CD8-positive, alpha-beta memory T cell (primary cell): ENCODE results near the gene EPS15. TPM values are rescaled to one million over a fixed set of nuclear protein-coding genes. Genes with fewer than 3 reads are reported as not detected.
"Not testable (repeated sequence)": the region's sequence is repeated elsewhere in the genome, so short reads cannot be mapped to it uniquely, and the experiment has no call there.

Experiments used
- CTCF ChIA-PET: fragments of 350-600 bp; sonication (Branson Sonifier 250); formaldehyde crosslinking; loops from one replicate; lab custom pipeline; 2021; ENCODE audit warnings: antibody characterized with exemption; lab: Charles Lee
- POLR2A ChIA-PET: fragments of 350-600 bp; sonication (Branson Sonifier 250); formaldehyde crosslinking; loops from one replicate; lab custom pipeline; 2021; ENCODE audit warnings: antibody characterized with exemption; lab: Charles Lee
- DNase-seq, 5 donors: peaks; one replicate each; pipeline versions ENCODE4 v3.0.0 to v3.0.0-alpha.2; 2020 to 2022; ENCODE audit warnings: mixed read lengths in 1 of 5
- H3K27ac ChIP-seq: one replicate; pipeline ENCODE4 v1.7.0; 2013; ENCODE audit warnings: low read depth, mild to moderate bottlenecking, low read length, moderate library complexity
- H3K27me3 ChIP-seq: 2 replicates; pipeline ENCODE4 v1.7.0; 2013; ENCODE audit warnings: low read length, mild to moderate bottlenecking; ENCODE audit not compliant: insufficient read depth, poor library complexity, severe bottlenecking
- H3K36me3 ChIP-seq: 2 replicates; pipeline ENCODE4 v1.7.0; 2013; ENCODE audit warnings: mild to moderate bottlenecking, low read length, moderate library complexity; ENCODE audit not compliant: insufficient read depth
- H3K4me1 ChIP-seq: 2 replicates; pipeline ENCODE4 v1.7.0; 2013; ENCODE audit warnings: mild to moderate bottlenecking, low read length, moderate library complexity; ENCODE audit not compliant: insufficient read depth
- H3K4me3 ChIP-seq: 2 replicates; pipeline ENCODE4 v1.7.0; 2013; ENCODE audit warnings: mild to moderate bottlenecking, low read length
- H3K9me3 ChIP-seq: 2 replicates; pipeline ENCODE4 v1.7.0; 2013; ENCODE audit warnings: mild to moderate bottlenecking, low read length
- H3K27ac Mint-ChIP-seq, 8 donors: one replicate each; pipeline ENCODE4 v1.8.0; 2020 to 2021; ENCODE audit warnings: mixed read lengths in 8 of 8, mild to moderate bottlenecking in 6 of 8, inconsistent platforms in 3 of 8, moderate library complexity in 3 of 8
- H3K27me3 Mint-ChIP-seq, 2 donors: one replicate each; pipeline ENCODE4 v1.8.0; 2020 to 2021; ENCODE audit warnings: mixed read lengths in 2 of 2, mild to moderate bottlenecking in 1 of 2, moderate library complexity in 1 of 2
- H3K36me3 Mint-ChIP-seq, 3 donors: one replicate each; pipeline ENCODE4 v1.8.0; 2020 to 2021; ENCODE audit warnings: mixed read lengths in 3 of 3, inconsistent platforms in 1 of 3, mild to moderate bottlenecking in 1 of 3
- H3K4me1 Mint-ChIP-seq, 3 donors: one replicate each; pipeline ENCODE4 v1.8.0; 2020 to 2021; ENCODE audit warnings: mixed read lengths in 3 of 3, inconsistent platforms in 1 of 3, mild to moderate bottlenecking in 1 of 3
- H3K4me3 Mint-ChIP-seq, 7 donors: one replicate each; pipeline ENCODE4 v1.8.0; 2020 to 2021; ENCODE audit warnings: mixed read lengths in 7 of 7, mild to moderate bottlenecking in 6 of 7, moderate library complexity in 4 of 7, inconsistent platforms in 2 of 7
- H3K9me3 Mint-ChIP-seq, 5 donors: one replicate each; pipeline ENCODE4 v1.8.0; 2020 to 2022; ENCODE audit warnings: mixed read lengths in 5 of 5, mild to moderate bottlenecking in 3 of 5, moderate library complexity in 2 of 5, inconsistent platforms in 1 of 5
- polyA plus RNA-seq: library from polyadenylated mRNA; unstranded; fragments of 300-500 nt; fragmentation: Illumina TruSeq; gene quantifications from one replicate; pipeline ENCODE4 v1.2.3, GENCODE V29; 2021
- total RNA-seq, 2 experiments: library from RNA; stranded (reverse); gene quantifications; one replicate each; pipeline ENCODE4 v1.2.3, GENCODE V29; 2021

Gene EPS15
- total and polyA plus RNA-seq, 3 experiments from 2014 or later: 59.6 to 112 (median 108) TPM

DNA sequence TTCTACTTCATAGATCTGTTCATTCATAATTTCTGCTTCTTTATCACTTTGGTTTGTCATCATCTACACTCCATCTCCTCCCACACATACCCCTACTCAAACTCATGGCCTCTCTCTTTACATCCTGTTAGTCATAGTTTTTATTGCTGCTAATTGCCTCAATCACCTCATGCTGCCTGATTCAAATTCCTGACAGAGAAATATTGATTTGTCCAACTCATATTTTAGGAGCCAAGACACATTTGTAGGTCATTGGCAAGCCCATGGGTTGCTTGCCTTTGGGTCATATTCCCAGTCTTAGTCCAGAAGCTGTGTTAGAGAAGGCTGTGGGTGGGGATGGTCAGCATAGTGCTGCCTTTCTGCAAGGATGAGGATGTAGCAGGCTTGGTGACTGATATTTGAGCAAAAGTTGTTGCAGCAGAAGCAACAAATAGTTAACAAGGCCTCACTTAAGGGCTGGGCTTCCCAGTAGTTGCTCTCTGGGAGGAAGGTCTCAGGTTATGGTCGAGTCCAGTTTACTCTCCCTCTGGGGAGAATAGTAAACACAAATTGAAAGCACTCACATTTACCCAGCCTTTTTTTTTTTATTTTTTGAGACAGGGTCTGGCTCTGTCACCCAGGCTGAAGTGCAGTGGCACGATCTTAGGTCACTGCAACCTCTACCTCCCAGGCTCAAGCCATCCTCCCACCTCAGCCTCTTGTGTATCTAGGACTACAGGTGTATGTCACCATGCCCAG lies 22.4 kb upstream of the EPS15 start:
- no peak overlapping the region for H3K4me3 Mint-ChIP-seq
- Histone ChIP-seq H3K4me3 (no peak overlapping the region), H3K27ac (no peak overlapping the region), H3K9me3 (no peaks in the 10 kb centered on the region), H3K4me1 (no peaks in the 10 kb centered on the region), H3K36me3 (no peaks in the 10 kb centered on the region), H3K27me3 (no peaks in the 10 kb centered on the region)
- H3K27me3 Mint-ChIP-seq: no peaks in the 10 kb centered on the region
- H3K4me1 Mint-ChIP-seq: no peaks in the 10 kb centered on the region
- H3K27ac Mint-ChIP-seq: peak overlapping the region in 1 of 8 donors; percentile 11
- H3K36me3 Mint-ChIP-seq: no peaks in the 10 kb centered on the region
- POLR2A ChIA-PET: no interaction called here
- H3K9me3 Mint-ChIP-seq: peaks cover 0 to under 1% (median 0%) of the 10 kb centered on the region in 5 donors
- no peak for DNase-seq
- CTCF ChIA-PET: no interaction called here

DNA sequence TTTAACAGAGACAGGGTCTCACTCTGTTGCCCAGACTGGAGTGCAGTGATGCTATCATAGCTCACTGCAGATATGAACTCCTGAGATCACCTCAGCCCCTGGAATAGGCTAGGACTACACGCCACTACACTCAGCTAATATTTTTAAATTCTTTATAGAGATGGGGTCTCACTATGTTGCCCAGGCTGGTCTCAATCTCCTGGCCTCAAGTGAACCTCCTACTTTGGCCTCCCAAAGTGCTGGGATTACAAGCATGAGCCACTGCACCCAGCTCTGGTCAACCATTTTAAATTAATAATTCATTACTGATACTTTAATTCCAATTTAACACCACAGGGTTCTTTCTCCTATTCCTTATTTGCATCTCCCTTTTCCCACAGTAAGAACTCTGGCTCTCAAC lies 18.5 kb upstream of the EPS15 start:
- ChIA-PET POLR2A (no interaction called here), CTCF (interaction anchor here (0.9 kb wide), 1 partner anchor 41 kb away, joined by 3 read pairs; no protein-coding TSS in a partner anchor)
- H3K4me3 Mint-ChIP-seq: no peak overlapping the region
- H3K27ac Mint-ChIP-seq: peak overlapping the region in 1 of 8 donors; percentile 17
- Histone ChIP-seq H3K9me3 (no peaks in the 10 kb centered on the region), H3K27ac (no peak overlapping the region), H3K4me1 (no peaks in the 10 kb centered on the region), H3K4me3 (no peak overlapping the region), H3K27me3 (no peaks in the 10 kb centered on the region), H3K36me3 (no peaks in the 10 kb centered on the region)
- no peaks in the 10 kb centered on the region for H3K27me3 Mint-ChIP-seq
- H3K9me3 Mint-ChIP-seq: no peaks in the 10 kb centered on the region
- H3K36me3 Mint-ChIP-seq: no peaks in the 10 kb centered on the region
- H3K4me1 Mint-ChIP-seq: peaks cover 8 to 14% (median 10%) of the 10 kb centered on the region in 3 donors
- DNase-seq: no peak

DNA sequence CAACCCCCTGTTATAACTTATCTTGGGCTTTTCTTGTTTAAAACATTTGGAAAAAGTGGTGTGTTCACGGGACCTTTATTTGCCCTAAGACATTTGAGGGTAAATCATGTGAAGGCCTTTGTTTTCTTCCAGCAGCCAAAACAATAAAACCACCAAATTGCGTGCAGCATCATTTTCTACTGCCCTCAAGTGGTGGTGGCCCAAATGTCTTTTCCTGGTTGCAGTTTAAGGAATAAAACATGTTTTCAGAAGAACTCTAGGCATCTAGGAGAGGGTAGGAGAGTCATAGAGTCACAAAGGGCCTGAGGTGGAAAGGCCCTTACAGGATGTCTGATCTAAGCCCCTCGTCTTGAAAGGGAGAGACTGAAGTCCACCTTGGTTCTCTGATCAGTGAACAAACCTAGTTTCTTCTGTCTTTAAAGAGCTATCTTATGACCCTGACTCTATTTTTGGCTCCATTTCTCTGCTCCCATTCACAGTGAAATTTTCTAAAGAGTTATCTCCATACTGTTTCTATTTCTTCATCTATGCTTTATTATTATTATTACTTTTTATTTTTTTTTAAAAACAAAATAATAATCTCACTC lies 16.0 kb upstream of the EPS15 start:
- Mint-ChIP-seq H3K27ac (peak overlapping the region in 7 of 8 donors; percentile 34 to 87 (median 73)), H3K36me3 (peaks cover 0 to under 1% (median 0%) of the 10 kb centered on the region in 3 donors), H3K9me3 (no peaks in the 10 kb centered on the region), H3K27me3 (no peaks in the 10 kb centered on the region), H3K4me3 (peak overlapping the region in 1 of 7 donors; percentile 52), H3K4me1 (peaks cover 8 to 14% (median 10%) of the 10 kb centered on the region in 3 donors)
- ChIA-PET POLR2A (no interaction called here), CTCF (interaction anchor here (0.6 to 2.5 kb wide), 10 partner anchors 8 to 1090 kb away, joined by 3 to 14 read pairs (median 4); partner anchors contain the start of gene EPS15)
- no peak overlapping the region for H3K27ac ChIP-seq
- no peaks in the 10 kb centered on the region for H3K9me3 ChIP-seq
- peak; percentile 12 to 67 (median 15) for DNase-seq
- no peak overlapping the region for H3K4me3 ChIP-seq
- H3K4me1 ChIP-seq: no peaks in the 10 kb centered on the region
- no peaks in the 10 kb centered on the region for H3K27me3 ChIP-seq
- no peaks in the 10 kb centered on the region for H3K36me3 ChIP-seq

DNA sequence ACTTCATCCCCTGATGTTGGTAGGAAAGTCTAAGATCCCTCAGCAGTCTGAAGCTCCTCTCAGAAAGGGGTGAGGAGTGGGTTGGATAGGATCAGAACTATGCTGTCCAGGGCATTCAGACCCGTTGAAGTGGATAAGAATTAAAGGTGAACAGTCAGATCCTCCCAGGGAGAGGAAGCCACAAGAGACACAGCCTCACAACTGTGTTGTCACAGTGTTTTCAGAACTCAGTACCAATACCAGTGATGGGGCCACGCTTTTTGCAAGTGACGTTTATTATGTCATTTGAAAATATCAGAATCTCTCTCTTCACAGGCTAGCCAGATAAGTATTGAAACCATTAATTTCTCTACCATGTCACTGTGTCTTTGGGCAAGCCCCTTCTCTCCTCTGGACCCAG lies 15.4 kb upstream of the EPS15 start:
- DNase-seq: no peak
- Mint-ChIP-seq H3K27ac (peak overlapping the region in 7 of 8 donors; percentile 41 to 87 (median 73)), H3K36me3 (peaks cover 0 to 2% (median 0%) of the 10 kb centered on the region in 3 donors), H3K27me3 (no peaks in the 10 kb centered on the region), H3K4me1 (peaks cover 8 to 14% (median 10%) of the 10 kb centered on the region in 3 donors), H3K9me3 (no peaks in the 10 kb centered on the region), H3K4me3 (peak overlapping the region in 1 of 7 donors; percentile 52)
- Histone ChIP-seq H3K4me1 (no peaks in the 10 kb centered on the region), H3K27ac (no peak overlapping the region), H3K36me3 (no peaks in the 10 kb centered on the region), H3K9me3 (no peaks in the 10 kb centered on the region), H3K4me3 (no peak overlapping the region), H3K27me3 (no peaks in the 10 kb centered on the region)
- POLR2A ChIA-PET: no interaction called here
- CTCF ChIA-PET: interaction anchor here (1.3 to 2.5 kb wide), 4 partner anchors 13 to 106 kb away, joined by 3 to 14 read pairs (median 8); partner anchors contain the start of gene EPS15

DNA sequence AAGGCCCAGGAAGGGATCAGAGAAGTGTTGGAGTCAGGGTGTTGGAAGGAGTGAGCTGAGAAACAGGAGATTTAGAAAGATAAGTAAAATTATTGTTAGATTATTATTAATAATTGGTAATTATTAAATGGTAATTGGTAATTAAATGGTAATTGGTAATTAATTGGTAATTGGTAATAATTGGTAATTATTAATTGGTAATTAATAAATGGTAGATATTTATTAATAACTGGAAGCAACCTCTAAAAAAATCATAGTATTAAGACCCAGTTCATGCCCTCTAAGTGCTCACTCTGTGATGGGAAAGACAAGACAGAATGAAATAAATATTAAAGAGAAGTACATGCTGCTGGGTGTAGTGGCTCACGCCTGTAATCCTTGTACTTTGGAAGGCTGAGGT lies 13.8 kb upstream of the EPS15 start:
- Mint-ChIP-seq H3K9me3 (no peaks in the 10 kb centered on the region), H3K36me3 (peaks cover 0 to 2% (median 0%) of the 10 kb centered on the region in 3 donors), H3K27me3 (no peaks in the 10 kb centered on the region), H3K4me3 (no peak overlapping the region), H3K27ac (no peak overlapping the region), H3K4me1 (peaks cover 8 to 14% (median 10%) of the 10 kb centered on the region in 3 donors)
- Histone ChIP-seq H3K36me3 (no peaks in the 10 kb centered on the region), H3K4me3 (no peak overlapping the region), H3K27me3 (no peaks in the 10 kb centered on the region), H3K27ac (no peak overlapping the region), H3K4me1 (no peaks in the 10 kb centered on the region), H3K9me3 (no peaks in the 10 kb centered on the region)
- no peak for DNase-seq
- POLR2A ChIA-PET: no interaction called here
- CTCF ChIA-PET: interaction anchor here (0.6 kb wide), 1 partner anchor 241 kb away, joined by 3 read pairs; no protein-coding TSS in a partner anchor

DNA sequence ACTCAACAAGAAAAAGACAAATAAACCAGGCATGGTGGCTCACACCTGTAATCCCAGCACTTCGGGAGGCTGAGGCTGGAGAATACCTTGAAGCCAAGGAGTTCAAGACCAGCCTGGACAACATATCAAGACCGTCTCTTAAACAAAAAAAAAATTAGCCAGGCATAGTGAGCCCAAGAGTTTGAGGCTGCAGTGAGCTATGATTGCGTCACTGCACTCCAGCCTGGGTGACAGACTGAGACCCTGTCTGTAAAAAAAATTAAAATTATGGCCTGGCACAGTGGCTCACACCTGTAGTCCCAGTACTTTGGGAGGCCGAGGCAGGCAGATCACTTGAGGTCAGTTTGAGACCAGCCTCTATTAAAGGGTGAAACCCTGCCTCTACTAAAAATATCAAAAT lies 11.4 kb upstream of the EPS15 start:
- H3K27me3 Mint-ChIP-seq, H3K4me3 ChIP-seq, H3K36me3 ChIP-seq, H3K4me3 Mint-ChIP-seq, DNase-seq, H3K9me3 Mint-ChIP-seq, H3K27ac Mint-ChIP-seq, H3K27me3 ChIP-seq, CTCF ChIA-PET, H3K4me1 ChIP-seq, H3K9me3 ChIP-seq, H3K27ac ChIP-seq, POLR2A ChIA-PET, H3K36me3 Mint-ChIP-seq: not testable (repeated sequence)
- peaks cover 8 to 14% (median 10%) of the 10 kb centered on the region in 3 donors for H3K4me1 Mint-ChIP-seq

DNA sequence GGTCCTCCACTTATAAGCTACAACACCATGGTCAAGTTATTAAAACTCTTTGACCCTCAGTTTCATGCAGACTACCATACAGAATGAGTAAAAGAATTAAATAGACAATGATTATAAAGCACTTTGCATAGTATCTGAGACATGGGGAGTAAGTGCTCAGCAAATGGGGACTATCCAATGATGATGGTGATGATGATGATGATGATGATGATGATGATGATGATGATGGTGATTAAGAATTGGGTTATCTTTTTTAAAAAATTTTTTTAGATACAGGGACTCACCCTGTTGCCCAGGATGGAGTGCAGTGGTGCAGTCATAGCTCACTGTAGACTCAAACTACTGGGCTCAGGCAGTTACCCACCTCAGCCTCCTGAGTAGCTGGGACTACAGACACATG lies 8.1 kb upstream of the EPS15 start:
- Mint-ChIP-seq H3K4me3 (no peak overlapping the region), H3K27me3 (no peaks in the 10 kb centered on the region), H3K36me3 (peaks cover 0 to 5% (median 0%) of the 10 kb centered on the region in 3 donors), H3K27ac (no peak overlapping the region), H3K9me3 (no peaks in the 10 kb centered on the region), H3K4me1 (no peaks in the 10 kb centered on the region)
- no peak for DNase-seq
- no peaks in the 10 kb centered on the region for H3K9me3 ChIP-seq
- H3K27ac ChIP-seq: no peak overlapping the region
- ChIA-PET CTCF (interaction anchor here (0.7 kb wide), 1 partner anchor 8 kb away, joined by 3 read pairs; no protein-coding TSS in a partner anchor), POLR2A (no interaction called here)
- no peaks in the 10 kb centered on the region for H3K27me3 ChIP-seq
- H3K4me3 ChIP-seq: no peak overlapping the region
- H3K36me3 ChIP-seq: no peaks in the 10 kb centered on the region
- H3K4me1 ChIP-seq: no peaks in the 10 kb centered on the region

DNA sequence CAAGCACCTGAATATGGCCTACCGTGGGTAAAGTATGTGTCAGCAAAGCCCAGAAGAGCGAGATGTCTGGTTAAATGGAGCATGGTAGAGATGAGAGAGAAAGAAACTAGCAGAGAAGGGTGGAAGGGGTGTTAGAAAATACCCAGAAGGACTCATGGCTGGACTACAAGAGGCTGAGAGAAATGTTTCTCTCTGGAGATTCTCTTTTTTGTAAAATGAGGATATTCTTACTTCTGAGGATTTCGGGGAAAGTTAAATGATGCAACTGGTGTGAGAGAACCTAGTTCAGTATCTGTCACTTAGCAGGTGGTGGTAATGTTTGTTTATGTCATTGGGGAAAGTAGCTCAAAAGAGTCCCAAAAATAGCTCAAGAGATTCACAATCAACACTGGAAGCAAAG lies 7.2 kb upstream of the EPS15 start:
- POLR2A ChIA-PET: no interaction called here
- Mint-ChIP-seq H3K27ac (no peak overlapping the region), H3K36me3 (peaks cover 0 to 5% (median 0%) of the 10 kb centered on the region in 3 donors), H3K4me3 (no peak overlapping the region), H3K4me1 (peaks cover under 1% of the 10 kb centered on the region in 3 donors), H3K27me3 (no peaks in the 10 kb centered on the region), H3K9me3 (no peaks in the 10 kb centered on the region)
- DNase-seq: no peak
- Histone ChIP-seq H3K9me3 (no peaks in the 10 kb centered on the region), H3K4me1 (peaks cover 1% of the 10 kb centered on the region), H3K36me3 (no peaks in the 10 kb centered on the region), H3K27ac (no peak overlapping the region), H3K4me3 (no peak overlapping the region), H3K27me3 (no peaks in the 10 kb centered on the region)
- CTCF ChIA-PET: interaction anchor here (0.7 kb wide), 1 partner anchor 9 kb away, joined by 3 read pairs; no protein-coding TSS in a partner anchor
